Measurements from ENCODE around the gene OLFML2A.

OLFML2A gene

DNA sequence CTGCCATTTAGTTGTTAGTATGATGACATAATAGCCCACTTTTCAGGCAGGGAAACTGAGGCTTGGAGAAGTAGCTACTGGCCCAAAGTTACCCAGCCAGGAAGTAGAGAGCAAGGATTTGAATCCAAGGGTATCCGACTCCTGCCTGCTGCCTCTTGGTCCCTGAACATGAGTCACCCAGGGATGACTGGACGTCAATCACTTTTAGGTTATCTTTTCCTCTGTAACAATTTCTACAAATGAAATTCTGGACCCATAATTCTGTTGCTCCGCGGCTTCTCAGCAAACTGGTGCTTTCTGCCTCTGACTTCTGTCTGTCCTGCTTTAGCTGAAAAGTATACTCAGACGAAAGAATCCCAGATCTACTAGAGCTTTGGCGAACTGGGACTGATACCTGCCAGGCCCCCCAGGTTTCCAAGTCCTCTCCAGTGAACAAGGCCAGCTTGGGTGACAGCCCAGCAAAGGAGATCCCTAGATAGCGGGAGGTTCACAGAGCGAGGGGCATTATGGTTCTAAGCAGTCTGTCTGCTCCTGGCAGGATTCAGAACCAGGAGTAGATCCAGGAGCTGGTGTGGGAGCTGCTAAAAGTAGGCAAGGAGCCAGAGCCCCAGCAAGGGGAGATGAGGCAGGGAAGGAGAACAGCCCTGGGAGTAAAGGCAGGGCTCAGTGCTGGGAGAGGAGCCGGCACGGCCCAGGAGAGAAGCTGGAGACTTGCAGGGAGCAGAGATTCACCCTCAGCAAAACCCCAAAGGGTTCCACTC, 20.6 kb downstream of the OLFML2A start:
- DNase-seq (ENCODE audit: low read depth) = no peak

DNA sequence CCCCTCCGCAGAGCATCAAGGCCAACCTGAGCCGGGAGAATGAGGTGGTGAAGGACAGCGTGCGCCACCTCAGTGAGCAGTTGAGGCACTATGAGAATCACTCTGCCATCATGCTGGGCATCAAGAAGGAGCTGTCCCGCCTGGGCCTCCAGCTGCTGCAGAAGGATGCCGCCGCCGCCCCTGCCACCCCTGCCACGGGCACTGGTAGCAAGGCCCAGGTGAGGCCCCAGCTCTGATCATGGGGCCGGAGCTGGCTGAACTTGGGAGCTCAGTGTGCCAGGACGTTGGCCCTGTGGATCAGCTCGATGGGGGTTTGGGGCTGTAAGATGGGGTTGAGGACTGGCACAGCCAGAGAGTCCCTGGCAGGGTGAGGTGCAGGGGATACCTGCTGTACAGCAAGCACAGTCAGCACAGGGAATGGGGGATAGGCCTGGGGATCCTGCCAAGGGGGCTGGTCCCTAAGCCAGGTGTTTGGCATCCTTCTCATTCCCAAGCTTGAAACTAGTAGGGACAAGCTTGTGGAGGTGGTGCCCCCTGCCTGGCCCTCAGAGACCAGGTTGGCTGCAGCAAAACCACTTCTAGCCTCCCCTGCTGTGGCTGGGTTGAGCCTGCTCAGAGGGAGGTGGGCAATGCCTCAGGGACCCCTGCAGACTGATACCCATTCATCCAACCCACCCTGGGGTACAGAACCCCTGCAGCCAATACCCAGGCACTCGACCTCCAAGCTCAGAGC, 22.5 kb downstream of the OLFML2A start:
- DNase-seq (ENCODE audit: low read depth) = no peak

DNA sequence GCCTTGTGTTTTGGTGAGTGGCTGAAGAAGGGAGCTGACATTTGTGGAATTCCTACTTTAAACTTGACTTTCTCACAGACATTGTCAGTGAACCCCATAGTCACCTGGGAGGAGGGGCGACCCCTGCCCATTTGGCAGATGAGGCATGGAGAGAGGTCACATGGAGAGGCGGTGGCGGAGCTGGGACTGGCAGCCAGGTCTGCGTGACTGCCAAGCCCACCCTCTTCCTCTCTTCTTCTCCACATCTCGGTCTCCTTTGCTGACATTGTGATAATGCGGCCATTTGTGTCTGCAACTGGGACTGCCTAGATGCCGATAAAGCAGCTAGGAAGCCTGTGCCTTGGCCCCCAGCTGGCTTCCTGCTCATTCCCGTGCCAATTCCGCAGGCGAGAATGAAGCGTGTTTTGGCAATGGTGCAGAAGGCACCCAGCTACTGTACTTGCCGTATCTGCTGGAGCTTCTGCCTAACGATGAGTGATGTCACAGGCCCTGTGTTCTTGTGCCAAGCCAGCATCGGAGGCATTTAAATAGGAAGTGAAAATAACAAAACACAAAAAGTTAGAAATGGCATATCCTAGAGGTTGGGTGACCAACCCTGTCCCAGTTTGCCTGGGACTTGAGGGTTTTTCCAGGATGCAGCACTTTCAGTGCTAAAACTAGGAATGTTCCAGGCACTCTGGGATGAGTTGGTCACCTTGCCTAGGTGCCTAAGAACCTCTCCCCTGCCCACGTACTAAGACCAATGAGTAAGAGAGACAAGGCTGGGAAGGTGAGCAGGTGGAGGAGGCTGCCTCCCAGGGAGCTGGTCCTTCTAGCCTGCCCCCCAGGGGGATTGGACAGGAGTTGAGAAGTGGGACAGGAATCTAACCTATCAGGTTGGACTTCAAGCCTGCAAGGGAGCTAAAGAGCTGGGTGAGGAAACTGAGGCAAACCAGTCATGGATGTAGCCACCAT, 23.6 kb downstream of the OLFML2A start:
- no peak for DNase-seq (ENCODE audit: low read depth)

DNA sequence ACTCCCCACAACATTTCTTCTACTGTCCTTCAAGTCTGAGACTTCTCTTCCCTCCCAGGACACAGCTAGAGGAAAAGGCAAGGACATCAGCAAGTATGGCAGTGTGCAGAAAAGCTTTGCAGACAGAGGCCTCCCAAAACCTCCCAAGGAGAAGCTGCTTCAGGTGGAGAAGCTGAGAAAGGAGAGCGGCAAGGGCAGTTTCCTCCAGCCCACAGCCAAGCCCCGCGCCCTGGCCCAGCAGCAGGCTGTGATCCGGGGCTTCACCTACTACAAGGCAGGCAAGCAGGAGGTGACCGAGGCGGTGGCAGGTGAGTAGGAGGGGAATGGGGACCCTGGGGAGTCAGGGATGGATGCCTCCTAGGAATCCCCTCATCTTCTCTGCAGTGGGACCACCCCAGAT, 24.4 kb downstream of the OLFML2A start:
- no peak for DNase-seq (ENCODE audit: low read depth)

DNA sequence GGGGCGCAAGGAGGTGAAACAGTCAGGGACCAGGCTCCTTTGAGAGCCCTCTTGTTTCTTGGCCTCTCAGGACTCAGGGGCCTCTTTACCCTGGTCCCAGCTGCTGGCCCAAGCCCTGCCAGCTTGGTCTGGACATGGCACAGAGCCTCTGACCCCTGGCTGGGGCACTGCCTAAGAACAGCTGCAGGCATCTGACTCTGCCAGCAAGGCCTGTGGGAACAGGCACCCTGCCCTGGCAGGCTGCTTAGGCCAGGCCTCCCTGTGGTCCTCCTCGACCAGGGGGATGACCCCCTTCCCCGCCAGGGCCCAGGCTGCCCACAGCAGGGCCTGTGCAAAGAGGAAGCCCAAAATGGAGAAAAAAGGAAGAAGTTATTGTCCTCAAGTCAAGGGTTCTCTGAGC, 25.5 kb downstream of the OLFML2A start:
- DNase-seq (ENCODE audit: low read depth) = no peak

DNA sequence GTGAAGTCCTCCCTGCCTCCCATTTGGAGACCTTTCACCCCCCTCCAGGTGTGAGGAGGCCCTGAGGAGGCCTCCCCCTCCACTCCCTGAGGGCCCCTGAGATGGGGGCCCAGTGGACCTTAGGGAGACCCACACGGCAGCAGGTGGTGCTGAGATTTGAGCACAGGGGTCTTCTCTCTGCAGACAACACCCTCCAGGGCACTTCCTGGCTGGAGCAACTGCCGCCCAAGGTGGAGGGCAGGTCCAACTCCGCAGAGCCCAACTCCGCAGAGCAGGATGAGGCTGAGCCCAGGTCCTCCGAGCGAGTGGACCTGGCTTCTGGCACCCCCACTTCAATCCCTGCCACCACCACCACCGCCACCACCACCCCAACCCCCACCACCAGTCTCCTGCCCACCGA, 27.0 kb downstream of the OLFML2A start:
- no peak for DNase-seq (ENCODE audit: low read depth)

DNA sequence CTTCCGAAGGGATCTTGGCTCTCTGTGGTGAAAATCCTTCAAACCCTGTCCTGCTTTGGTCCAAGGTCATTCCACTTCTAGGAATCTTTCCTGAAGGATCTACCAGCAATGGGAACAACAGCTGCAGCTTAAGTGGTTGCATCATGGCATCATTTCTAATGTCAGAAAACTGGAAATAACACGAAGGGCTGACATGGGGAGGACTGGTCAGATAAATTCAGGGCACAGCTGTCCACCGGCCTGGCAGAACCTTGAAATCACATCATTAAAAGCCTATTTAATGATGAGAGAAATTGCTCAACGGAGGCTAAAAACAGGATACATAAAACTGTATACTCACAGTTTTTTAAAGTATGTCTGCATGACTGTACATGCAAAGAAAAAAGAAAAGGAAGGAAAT, 28.3 kb downstream of the OLFML2A start:
- DNase-seq (ENCODE audit: low read depth) = no peak

DNA sequence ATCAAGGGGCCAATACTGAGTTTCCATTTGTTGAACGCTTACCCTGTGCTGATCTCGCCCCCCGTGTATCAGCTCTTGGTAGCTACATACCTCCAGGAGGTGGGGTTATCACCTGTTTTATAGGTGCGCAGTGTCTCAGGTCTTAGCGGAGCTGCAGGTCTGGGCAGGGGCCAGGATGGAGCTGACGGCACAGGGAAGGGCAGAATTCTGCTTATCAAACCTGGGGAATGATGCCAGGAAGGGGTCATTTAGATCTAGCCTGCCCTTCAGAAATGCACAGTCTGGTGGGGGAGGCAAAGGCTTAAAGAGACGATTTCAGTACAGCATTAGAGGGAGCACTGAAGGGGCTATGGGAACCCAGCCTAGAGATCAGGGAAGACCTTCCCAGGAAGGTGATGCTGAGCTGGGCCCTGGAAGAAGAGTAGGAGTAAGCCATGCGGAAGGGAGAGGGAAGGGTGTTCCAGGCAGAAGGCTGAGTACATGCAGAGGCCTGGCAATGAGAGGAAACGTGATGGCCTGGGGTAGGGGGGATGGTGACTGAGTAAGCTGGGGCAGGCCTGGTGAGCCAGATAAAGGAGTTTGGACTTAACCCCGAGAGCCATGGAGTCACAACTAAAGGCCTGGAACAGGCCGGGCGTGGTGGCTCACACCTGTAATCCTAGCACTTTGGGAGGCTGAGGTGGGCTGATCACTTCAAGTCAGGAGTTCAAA, 31.5 kb downstream of the OLFML2A start:
- DNase-seq (ENCODE audit: low read depth) = no peak

DNA sequence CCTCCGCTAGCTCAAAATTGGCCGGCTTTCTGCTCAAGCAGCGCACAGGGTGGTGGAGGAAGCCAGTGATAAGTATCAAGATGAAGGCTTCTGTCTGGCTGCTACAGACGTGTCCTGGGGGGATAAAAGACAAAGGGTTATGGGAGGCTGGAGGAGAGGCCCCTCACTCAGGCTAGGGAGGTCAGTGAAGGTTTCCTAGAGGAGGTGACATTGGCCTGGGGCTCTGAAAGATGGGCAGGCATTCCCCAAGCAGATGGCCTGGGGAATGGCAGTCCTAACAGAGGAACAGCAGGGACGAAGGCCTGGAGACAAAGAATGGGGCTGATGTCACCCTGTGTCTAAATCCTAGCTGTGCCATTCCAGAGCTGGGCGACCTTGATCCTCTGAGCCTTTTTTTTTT, 32.3 kb downstream of the OLFML2A start:
- DNase-seq (ENCODE audit: low read depth) = no peak

DNA sequence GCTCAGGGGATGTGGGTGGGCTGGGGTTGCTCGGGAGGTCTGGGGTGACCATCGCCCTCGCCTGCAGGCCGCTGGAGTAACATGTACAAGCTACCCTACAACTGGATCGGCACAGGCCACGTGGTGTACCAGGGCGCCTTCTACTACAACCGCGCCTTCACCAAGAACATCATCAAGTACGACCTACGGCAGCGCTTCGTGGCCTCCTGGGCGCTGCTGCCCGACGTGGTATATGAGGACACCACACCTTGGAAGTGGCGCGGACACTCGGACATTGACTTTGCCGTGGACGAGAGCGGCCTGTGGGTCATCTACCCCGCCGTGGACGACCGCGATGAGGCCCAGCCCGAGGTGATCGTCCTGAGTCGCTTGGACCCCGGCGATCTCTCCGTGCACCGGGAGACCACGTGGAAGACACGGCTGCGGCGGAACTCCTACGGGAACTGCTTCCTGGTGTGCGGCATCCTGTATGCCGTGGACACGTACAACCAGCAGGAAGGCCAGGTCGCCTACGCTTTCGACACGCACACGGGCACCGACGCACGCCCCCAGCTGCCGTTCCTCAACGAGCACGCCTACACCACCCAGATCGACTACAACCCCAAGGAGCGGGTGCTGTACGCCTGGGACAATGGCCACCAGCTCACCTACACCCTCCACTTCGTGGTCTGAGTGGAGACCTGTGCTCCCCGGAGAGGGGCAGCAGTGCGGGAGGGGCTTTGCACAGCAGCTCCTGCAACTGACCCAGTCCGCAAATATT, 33.0 kb downstream of the OLFML2A start:
- no peak for DNase-seq (ENCODE audit: low read depth)

DNA sequence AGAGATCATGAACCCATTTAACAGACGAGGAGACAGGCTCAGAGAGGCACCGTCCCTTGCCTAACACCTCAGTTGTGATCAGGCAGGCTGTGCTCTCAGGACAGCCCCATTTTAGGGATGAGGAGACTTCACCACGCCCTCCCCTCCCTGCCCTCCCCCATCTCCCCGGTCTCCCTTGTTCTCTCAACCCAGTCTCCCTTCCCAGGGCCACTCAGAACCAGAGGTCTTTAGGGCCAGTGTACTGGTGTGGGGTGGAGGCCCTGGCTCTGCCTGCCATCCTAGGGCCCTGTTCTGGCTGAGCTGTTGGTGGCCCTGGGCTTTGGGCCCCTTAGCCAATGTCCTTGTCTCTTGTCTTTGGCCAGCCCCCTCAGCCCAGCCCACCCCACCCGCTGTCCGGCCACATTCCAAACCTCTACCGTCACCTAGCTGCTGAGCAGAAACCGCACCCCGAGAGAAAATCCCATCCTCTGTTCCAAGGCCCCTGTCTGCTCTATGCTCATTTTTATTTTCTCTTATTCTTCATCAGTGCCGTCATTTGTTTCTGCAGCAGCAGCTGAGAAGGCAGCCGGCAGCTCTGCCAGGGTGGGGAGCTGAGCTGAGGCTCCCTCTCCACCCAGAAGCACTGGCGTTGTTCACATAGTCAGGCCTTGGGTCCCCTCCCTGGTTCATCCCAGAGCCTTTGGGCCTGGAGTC, 33.9 kb downstream of the OLFML2A start:
- DNase-seq (ENCODE audit: low read depth) = no peak

DNA sequence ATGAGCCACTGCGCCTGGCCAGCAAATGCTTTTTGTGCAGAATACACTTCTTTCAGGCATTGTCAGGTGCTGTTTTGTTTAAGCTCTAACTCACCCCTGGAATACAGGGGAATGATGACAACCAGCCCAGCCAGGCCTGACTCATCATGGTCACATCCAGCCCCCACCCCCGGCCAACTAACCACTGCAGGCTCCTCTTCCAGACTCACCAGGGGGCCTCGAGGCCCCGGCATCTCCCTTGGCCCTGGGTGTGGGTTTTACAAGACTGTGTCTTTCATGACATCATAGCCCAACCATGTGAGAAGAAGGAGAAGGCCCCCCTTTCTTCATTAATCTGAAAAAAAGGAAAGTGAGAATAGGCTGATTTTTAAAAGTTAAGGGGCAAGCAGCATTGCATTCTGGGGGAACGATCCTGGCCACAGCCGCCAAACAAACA, 35.5 kb downstream of the OLFML2A start:
- DNase-seq (ENCODE audit: low read depth) = no peak

DNA sequence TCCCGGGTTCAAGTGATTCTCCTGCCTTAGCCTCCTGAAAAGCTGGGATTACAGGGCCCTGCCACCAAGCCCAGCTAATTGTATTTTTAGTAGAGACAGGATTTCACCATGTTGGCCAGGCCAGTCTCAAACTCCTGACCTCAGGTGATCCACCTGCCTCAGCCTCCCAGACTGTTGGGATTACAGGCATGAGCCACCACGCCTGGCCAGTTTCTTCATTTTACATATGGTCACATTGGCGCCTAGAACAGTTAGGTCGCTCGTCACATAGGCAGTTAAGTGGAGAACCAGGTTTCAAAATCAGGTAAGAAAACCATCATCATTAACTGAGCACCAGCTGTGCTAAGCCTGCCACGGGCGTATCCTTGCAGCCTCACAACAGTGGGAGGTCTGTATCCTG, 36.1 kb downstream of the OLFML2A start:
- no peak for DNase-seq (ENCODE audit: low read depth)

DNA sequence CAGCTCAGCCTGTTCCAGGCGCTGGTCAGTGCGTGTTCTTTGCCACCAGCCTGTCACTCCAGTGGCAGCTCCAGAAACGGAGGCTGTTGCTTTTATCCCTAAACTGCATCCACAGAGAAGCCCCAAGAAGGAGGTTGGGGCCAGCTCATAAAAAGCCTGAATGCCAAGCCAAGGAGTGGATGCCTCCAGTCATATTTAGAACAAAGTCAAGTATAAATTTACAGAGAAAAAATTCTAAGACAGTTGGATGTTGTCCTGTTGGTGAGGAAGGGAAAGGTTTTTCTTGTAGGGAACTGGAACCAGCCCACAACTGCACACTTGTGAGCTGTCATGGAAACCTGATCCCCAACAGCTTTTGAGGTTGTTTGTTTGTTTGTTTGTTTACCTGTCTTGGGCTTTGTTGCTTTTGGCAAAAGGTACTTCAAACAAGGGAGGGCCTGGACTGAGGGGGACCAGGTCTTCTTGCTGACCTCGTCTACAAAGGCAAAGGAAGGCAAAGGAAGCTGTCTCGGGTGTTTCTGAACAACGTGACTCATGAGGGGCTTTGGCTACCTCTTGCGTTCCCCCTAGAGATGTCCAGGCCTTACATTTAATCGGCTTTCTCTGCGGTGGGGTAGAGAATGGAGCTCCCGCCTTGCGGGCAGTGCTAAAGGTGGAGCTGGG, 36.7 kb downstream of the OLFML2A start:
- DNase-seq (ENCODE audit: low read depth) = no peak

DNA sequence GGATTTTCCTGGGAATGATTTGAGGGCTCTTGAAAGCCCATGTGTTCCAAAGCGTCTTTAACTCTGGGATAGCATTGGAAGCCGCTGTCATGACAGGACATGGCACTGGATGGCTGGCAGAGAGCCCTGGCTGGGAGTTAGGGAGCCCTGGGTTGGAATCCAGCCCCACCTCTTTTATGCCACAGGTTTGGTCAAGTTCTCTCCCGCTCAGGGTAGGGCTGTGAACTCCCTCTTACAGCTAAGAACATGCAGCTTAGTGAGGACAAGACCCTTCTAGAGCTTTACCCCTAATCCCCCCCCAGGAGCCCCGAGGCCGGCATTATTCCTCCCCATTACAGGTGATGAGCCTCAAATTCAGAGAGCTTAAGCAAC, 37.2 kb downstream of the OLFML2A start:
- no peak for DNase-seq (ENCODE audit: low read depth)

DNA sequence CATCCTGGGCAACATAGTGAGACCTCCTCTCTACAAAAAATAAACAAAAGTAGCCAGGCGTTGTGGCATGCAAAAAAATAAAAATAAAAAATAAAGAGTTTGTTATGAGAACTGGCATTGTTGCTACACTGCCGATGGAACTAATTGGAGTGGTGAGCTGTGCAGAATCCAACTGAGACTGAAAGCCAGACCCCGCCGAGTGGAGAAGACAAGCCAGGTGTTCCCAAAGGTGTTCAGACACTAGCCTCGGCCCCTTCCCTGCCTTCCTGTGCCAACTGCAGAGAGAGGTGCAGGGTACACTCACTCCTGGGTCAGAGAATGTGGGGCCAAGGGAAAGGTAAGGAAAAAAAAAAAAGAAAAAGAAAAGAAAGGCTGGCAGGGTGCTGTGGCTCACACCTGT, 38.7 kb downstream of the OLFML2A start:
- no peak for DNase-seq (ENCODE audit: low read depth)

DNA sequence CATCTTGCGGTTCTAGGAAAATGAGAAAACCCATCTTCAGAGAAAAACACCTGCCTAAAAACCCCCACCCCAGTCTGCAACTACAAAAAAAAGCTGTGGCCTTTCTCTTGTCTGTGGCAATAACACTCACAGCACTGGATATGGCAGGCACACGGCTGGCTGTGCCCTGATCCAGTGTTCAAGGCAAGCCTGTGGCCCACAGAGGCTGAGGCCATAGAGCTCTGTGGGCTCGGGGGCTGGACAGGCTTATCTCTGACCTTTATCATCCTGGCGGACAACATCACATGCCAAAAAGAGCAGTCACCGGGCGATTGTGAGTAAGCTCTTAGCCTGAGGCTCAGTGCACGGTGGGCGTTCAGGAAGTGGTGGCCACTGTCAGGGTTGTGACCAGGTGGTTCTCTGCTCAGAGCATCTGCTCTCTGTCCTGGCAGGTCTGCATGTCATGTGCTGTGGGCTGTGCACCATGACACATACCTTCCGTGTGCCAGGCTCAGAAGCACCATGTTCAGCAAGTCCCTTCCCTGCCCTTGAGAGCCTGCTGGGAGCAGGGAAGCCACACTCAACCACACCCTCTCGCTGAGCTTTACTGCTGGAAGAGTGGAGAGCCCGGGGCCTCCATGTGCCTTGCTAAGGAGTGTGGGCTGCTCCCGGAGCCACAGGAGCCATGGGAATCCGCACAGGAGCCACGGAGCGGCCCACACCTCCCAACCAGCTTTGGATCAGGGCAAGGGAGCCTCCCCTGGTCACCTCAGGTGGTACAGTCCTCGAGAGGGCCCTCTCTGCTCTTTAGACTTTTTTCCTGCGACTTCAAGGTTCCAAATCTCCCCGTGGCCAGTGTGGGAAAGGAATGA, 41.7 kb downstream of the OLFML2A start:
- no peak for DNase-seq (ENCODE audit: low read depth)

DNA sequence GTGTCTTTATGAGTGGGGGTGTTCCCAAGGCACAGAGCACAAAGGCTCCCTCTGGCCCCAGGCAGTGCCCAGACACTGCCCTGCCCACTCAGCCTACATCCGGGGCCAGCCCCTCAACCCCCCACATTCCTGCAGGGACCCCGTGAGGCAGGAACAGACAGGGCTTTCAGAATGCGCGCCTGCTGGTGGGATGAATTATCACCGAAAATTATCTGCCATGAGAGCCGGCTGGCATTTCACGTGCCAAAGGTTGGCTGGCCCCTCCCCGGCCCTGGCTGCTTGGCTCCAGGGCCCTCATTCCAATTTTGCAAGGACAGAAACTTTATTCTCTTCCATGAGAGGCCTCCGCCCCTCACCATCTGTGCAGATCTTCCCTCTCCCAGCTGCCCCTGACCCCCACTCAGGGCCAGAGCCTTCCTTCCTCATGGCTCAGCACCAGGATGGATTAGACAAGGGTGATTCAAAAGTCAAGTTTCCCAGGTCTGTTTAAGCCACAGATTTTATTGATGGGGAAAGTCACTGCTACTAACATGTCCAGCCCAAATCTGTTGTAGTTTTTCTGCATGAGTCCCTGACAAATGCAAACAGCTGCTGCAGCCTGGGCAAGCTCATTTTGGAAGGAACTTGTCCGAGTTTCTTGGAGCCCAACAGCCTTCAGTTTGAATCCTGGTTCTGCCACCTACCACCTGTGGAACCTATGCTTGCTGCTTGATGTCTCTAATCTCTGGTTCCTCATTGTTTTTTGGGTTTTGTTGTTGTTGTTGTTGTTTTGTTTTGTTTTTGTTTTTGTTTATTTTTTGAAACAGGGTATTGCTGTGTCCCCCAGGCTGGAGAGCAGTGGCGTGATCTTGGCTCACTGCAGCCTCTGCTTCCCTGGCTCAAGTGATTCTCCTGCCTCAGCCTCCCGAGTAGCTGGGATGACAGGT, 44.0 kb downstream of the OLFML2A start:
- DNase-seq (ENCODE audit: low read depth) = no peak
